NOMO-1 treated with dmso at 0.1 percent for 144 hours (cell line): ENCODE data around the gene SEPTIN8.

Experiments used
- DNase-seq: peaks from one replicate; lab custom pipeline; 2025; ENCODE audit not compliant: unreplicated experiment; lab: John Stamatoyannopoulos, UW

Gene SEPTIN8

GRCh38 chr5:132766020-132766805 is 10.8 kb downstream of the SEPTIN8 start:
- DNase-seq, result no peak

GRCh38 chr5:132765311-132766019 is 11.6 kb downstream of the SEPTIN8 start:
- no peak for DNase-seq

- no peak for DNase-seq
These were observed 12.3 kb downstream of the SEPTIN8 start for GRCh38 chr5:132764671-132765238.

- DNase-seq, result no peak
These were observed 13.0 kb downstream of the SEPTIN8 start for GRCh38 chr5:132764051-132764450.

- DNase-seq, result no peak
These were observed 13.6 kb downstream of the SEPTIN8 start for GRCh38 chr5:132763181-132764036.

GRCh38 chr5:132762246-132763000 is 14.6 kb downstream of the SEPTIN8 start:
- no peak for DNase-seq

- DNase-seq, result no peak
These were observed 15.5 kb downstream of the SEPTIN8 start for GRCh38 chr5:132761321-132762240.

GRCh38 chr5:132760601-132761317 is 16.3 kb downstream of the SEPTIN8 start:
- DNase-seq, result no peak

- DNase-seq, result no peak
These were observed 17.0 kb downstream of the SEPTIN8 start for GRCh38 chr5:132760049-132760420.

GRCh38 chr5:132759114-132760048 is 17.7 kb downstream of the SEPTIN8 start:
- DNase-seq, result no peak

- no peak for DNase-seq
These were observed 18.6 kb downstream of the SEPTIN8 start for GRCh38 chr5:132758451-132758850.

- DNase-seq, result no peak
These were observed 20.5 kb downstream of the SEPTIN8 start for GRCh38 chr5:132756542-132756941.

- DNase-seq, result no peak
These were observed 22.1 kb downstream of the SEPTIN8 start for GRCh38 chr5:132754947-132755346.

GRCh38 chr5:132754111-132754510 is 22.9 kb downstream of the SEPTIN8 start:
- DNase-seq, result no peak

- no peak for DNase-seq
These were observed 23.7 kb downstream of the SEPTIN8 start for GRCh38 chr5:132753135-132753987.

- no peak for DNase-seq
These were observed 24.4 kb downstream of the SEPTIN8 start for GRCh38 chr5:132752581-132753125.
